ENCODE measurements around the gene FAM193A.

DNA sequence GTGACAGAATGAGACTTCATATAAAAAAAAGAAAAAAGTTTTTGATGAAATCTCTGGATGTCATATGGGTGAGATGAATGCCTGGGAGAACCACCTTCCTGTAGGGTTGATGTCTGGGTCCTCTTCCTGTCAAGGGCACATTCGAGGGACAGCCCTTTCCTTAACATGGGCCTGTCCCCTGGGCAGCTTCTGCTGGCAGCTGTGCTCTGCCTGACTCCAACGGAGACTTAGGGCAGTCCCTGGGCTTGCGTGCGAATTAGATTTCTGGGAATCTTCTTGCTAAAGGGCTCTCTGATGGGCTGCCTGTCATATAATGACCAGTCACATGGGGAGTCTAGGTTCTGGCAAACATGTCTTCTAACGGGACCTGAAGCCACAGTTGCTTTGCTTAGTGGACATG lies 179.0 kb downstream of the FAM193A start:
- TF ChIP-seq, protein P1, sequence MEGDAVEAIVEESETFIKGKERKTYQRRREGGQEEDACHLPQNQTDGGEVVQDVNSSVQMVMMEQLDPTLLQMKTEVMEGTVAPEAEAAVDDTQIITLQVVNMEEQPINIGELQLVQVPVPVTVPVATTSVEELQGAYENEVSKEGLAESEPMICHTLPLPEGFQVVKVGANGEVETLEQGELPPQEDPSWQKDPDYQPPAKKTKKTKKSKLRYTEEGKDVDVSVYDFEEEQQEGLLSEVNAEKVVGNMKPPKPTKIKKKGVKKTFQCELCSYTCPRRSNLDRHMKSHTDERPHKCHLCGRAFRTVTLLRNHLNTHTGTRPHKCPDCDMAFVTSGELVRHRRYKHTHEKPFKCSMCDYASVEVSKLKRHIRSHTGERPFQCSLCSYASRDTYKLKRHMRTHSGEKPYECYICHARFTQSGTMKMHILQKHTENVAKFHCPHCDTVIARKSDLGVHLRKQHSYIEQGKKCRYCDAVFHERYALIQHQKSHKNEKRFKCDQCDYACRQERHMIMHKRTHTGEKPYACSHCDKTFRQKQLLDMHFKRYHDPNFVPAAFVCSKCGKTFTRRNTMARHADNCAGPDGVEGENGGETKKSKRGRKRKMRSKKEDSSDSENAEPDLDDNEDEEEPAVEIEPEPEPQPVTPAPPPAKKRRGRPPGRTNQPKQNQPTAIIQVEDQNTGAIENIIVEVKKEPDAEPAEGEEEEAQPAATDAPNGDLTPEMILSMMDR (IDR thresholded peaks at IDR 0.05; ENCODE audit: low read length): no peak
- no peak for TF ChIP-seq EZH2 (IDR thresholded peaks at IDR 0.05; ENCODE audit: borderline replicate concordance, low read length)

All from OCI-LY1 (cell line).